Ascending aorta (tissue), 2 donors: Measurements from ENCODE around the gene C1orf232. TPM values are rescaled to one million over a fixed set of nuclear protein-coding genes. Genes with fewer than 3 reads are reported as not detected.

ENCODE experiments used
- DNase-seq, 2 donors: peaks; one replicate each; pipeline ENCODE4 v3.0.0-alpha.2; 2019; ENCODE audit warnings: low spot score in 2 of 2
- H3K27ac ChIP-seq, 2 donors: fragments of 200-600 bp; sonication (generic); one replicate each; pipeline ENCODE4 v1.5.1; 2016 to 2017; ENCODE audit warnings: mild to moderate bottlenecking in 1 of 2
- H3K27me3 ChIP-seq: fragments of 200-600 bp; sonication (generic); one replicate; pipeline ENCODE4 v1.5.1; 2017
- H3K36me3 ChIP-seq, 2 donors: fragments of 200-600 bp; sonication (generic); one replicate each; pipeline ENCODE4 v1.5.1; 2016
- H3K4me1 ChIP-seq, 2 donors: fragments of 200-600 bp; sonication (generic); one replicate each; pipeline ENCODE4 v1.5.1; 2016 to 2017; ENCODE audit warnings: mild to moderate bottlenecking in 1 of 2
- H3K4me3 ChIP-seq, 2 donors: fragments of 200-600 bp; sonication (generic); one replicate each; pipeline ENCODE4 v1.5.1; 2016 to 2017; ENCODE audit warnings: mild to moderate bottlenecking in 1 of 2
- H3K9me3 ChIP-seq, 2 donors: fragments of 200-600 bp; sonication (generic); one replicate each; pipeline ENCODE4 v1.5.1; 2016
- intact Hi-C: fragments of 100-400 bp; cut with DNase I; formaldehyde crosslinking; loops from one replicate; pipeline ENCODE4 v1.15.1; 2023
- total RNA-seq: library from RNA; depleted of rRNA; stranded (reverse); fragments of >200 nt; gene quantifications from one replicate; pipeline ENCODE4 v1.1.0, GENCODE V29; 2016
- TF ChIP-seq, protein P1 (sequence below), 3 experiments: fragments of 200-600 bp in 2 of 3; fragments of 450-650 bp in 1 of 3; sonication (generic) in 2 of 3; IDR thresholded peaks; one replicate each; pipeline ENCODE4 v1.5.1; 2016 to 2019; ENCODE audit warnings: antibody characterized with exemption in 3 of 3, mild to moderate bottlenecking in 1 of 3, moderate library complexity in 1 of 3

Gene C1orf232
- total RNA-seq, 1 donor from 2014 or later: not detected

DNA sequence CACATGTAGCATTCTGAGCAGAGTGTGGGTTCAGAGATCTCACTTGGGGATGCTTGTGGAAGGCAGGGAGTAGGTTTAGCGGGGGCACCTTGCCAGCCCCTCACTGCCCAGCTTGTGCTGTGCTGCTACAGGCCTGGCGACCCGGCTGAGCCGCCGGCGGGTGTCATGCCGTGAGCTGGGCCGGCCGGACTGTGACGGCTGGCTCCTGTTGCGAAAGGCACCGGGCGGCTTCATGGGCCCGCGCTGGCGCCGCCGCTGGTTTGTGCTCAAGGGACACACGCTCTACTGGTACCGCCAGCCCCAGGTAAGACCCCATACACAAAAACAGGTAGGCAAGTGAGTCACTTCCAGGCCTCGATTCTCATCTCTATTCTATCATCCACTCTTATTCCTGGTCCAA, 16.1 kb upstream of the C1orf232 start:
- H3K27me3 ChIP-seq: no peaks in the 10 kb centered on the region
- intact Hi-C loops: no loop called here
- H3K4me1 ChIP-seq: no peaks in the 10 kb centered on the region
- no peak overlapping the region for H3K4me3 ChIP-seq
- peaks cover 0 to 2% of the 10 kb centered on the region in 2 donors for H3K36me3 ChIP-seq
- TF ChIP-seq, protein P1, sequence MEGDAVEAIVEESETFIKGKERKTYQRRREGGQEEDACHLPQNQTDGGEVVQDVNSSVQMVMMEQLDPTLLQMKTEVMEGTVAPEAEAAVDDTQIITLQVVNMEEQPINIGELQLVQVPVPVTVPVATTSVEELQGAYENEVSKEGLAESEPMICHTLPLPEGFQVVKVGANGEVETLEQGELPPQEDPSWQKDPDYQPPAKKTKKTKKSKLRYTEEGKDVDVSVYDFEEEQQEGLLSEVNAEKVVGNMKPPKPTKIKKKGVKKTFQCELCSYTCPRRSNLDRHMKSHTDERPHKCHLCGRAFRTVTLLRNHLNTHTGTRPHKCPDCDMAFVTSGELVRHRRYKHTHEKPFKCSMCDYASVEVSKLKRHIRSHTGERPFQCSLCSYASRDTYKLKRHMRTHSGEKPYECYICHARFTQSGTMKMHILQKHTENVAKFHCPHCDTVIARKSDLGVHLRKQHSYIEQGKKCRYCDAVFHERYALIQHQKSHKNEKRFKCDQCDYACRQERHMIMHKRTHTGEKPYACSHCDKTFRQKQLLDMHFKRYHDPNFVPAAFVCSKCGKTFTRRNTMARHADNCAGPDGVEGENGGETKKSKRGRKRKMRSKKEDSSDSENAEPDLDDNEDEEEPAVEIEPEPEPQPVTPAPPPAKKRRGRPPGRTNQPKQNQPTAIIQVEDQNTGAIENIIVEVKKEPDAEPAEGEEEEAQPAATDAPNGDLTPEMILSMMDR (IDR thresholded peaks at IDR 0.05): no peak
- H3K27ac ChIP-seq: no peak overlapping the region
- no peaks in the 10 kb centered on the region for H3K9me3 ChIP-seq
- DNase-seq: no peak

GRCh38 chr1:26184086-26184485, 15.3 kb upstream of the C1orf232 start:
- no peaks in the 10 kb centered on the region for H3K27me3 ChIP-seq
- no peak for DNase-seq
- intact Hi-C loops: no loop called here
- TF ChIP-seq, protein P1 (IDR thresholded peaks at IDR 0.05): no peak
- H3K36me3 ChIP-seq: peaks cover 0 to under 1% of the 10 kb centered on the region in 2 donors
- no peak overlapping the region for H3K27ac ChIP-seq
- no peaks in the 10 kb centered on the region for H3K4me1 ChIP-seq
- no peaks in the 10 kb centered on the region for H3K9me3 ChIP-seq
- H3K4me3 ChIP-seq: no peak overlapping the region

GRCh38 chr1:26182383-26182696, 13.6 kb upstream of the C1orf232 start:
- H3K4me3 ChIP-seq: no peak overlapping the region
- no peaks in the 10 kb centered on the region for H3K36me3 ChIP-seq
- no peak overlapping the region for H3K27ac ChIP-seq
- no peaks in the 10 kb centered on the region for H3K27me3 ChIP-seq
- intact Hi-C loops: no loop called here
- TF ChIP-seq, protein P1 (IDR thresholded peaks at IDR 0.05): no peak
- H3K4me1 ChIP-seq: no peaks in the 10 kb centered on the region
- no peak for DNase-seq
- no peaks in the 10 kb centered on the region for H3K9me3 ChIP-seq

DNA sequence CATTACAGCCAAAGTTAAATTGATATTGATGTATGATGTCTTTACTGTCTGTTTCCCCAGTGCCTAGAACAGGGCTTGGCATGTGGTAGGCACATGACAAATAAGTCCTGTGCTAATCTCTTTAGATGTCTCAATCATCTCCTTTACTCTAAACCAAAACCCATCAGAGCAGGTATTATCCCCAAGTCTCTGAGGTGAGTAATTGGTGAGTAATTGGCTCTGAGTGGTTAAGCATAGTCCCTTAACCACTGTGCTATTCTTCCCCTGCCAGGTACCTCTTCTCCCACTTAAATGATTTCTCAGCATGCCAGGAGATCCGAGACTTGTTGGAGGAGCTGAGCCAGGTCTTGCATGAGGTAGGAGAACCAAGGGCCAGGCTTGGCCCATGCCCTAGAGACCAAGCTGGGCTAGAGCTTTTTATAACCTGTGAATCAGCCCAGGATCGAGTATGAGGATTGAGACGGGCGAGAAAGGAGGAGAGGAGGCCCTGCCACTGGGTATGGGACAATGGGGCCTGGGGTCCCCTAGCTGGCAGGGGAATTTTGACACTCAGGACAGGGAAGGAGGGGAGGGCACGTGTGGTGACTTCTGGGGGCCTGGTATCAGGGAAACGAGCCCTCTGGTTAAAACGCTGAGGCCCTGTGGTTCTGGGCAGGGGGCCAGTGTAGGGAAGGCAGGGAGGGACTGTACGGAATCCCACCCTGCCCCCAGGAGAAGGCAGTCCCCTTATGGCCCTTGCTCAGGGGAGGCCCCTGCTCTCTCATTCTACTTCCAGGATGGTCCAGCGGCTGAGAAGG, 13.0 kb upstream of the C1orf232 start:
- H3K9me3 ChIP-seq: no peaks in the 10 kb centered on the region
- TF ChIP-seq, protein P1 (IDR thresholded peaks at IDR 0.05): no peak
- H3K27ac ChIP-seq: no peak overlapping the region
- intact Hi-C loops: no loop called here
- no peak overlapping the region for H3K4me3 ChIP-seq
- H3K36me3 ChIP-seq: no peaks in the 10 kb centered on the region
- DNase-seq: no peak
- no peaks in the 10 kb centered on the region for H3K27me3 ChIP-seq
- H3K4me1 ChIP-seq: no peaks in the 10 kb centered on the region

DNA sequence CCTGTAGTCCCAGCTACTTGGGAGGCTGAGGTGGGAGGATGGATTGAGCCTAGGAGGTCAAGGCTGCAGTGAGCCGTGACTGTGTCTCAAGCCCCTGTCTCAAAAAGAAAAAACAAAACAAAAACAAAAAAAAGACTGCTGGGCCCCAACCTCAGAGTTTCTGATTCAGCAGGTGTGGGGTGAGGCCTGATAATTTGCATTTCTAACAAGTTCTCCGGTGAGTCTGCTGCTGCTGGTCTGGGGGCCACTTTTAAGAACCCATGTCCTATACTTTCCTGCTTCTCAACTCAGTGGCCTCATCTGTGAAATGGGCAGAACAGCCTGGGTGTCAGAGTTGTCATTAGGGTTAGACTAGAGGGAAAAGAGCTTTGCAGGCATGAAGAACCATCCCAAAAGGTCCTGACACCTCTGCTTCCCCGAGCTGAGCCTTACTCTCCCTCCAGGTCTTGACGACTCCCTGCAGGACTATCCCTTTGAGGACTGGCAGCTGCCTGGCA, 11.3 kb upstream of the C1orf232 start:
- intact Hi-C loops: no loop called here
- Histone ChIP-seq H3K4me3 (no peak overlapping the region), H3K4me1 (no peaks in the 10 kb centered on the region), H3K9me3 (no peaks in the 10 kb centered on the region), H3K36me3 (no peaks in the 10 kb centered on the region), H3K27ac (no peak overlapping the region), H3K27me3 (no peaks in the 10 kb centered on the region)
- TF ChIP-seq, protein P1 (IDR thresholded peaks at IDR 0.05): no peak
- DNase-seq: no peak
